ENCODE measurements around the gene VPS16.

DNA sequence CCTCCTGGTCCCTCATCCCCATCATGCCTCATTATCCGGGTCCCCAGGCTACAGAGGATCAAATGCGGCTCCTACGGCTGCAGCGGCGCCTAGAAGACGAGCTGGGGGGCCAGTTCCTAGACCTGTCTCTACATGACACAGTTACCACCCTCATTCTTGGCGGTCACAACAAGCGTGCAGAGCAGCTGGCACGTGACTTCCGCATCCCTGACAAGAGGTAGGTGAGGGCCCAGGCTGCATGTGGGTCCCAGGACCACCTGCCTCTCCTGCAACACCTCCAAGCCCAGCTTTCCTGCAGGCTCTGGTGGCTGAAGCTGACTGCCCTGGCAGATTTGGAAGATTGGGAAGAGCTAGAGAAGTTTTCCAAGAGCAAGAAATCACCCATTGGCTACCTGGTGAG, 24.6 kb downstream of the VPS16 start:
- TF ChIP-seq EZH2 (IDR thresholded peaks at IDR 0.05; ENCODE audit: insufficient read depth, poor library complexity, severe bottlenecking) (no peak), EZH2phosphoT487 (IDR thresholded peaks at IDR 0.05; ENCODE audit: insufficient read depth, low read depth) (no peak)
